HT-29 (cell line): Measurements from ENCODE around the gene DCAF11. TPM values are rescaled to one million over a fixed set of nuclear protein-coding genes. Genes with fewer than 3 reads are reported as not detected.
A peak's percentile ranks its signal among the peaks of the same experiment; 100 is the strongest.

ENCODE experiments used
- DNase-seq: peaks from one replicate; pipeline ENCODE4 v3.0.0-alpha.2; 2015; ENCODE audit warnings: low spot score
- total RNA-seq: library from RNA; depleted of rRNA; stranded (reverse); fragments of >200 nt; shearing (Covaris generic); gene quantifications from 2 replicates; pipeline ENCODE4 v1.2.3, GENCODE V29; 2014

The DCAF11 gene
- total RNA-seq, 1 experiment from 2014 or later = 75.8 TPM

GRCh38 chr14:24117179-24117578, 2.6 kb downstream of the DCAF11 start:
- no peak for DNase-seq

- no peak for DNase-seq
These were observed 5.1 kb downstream of the DCAF11 start for GRCh38 chr14:24119691-24120090.

DNA sequence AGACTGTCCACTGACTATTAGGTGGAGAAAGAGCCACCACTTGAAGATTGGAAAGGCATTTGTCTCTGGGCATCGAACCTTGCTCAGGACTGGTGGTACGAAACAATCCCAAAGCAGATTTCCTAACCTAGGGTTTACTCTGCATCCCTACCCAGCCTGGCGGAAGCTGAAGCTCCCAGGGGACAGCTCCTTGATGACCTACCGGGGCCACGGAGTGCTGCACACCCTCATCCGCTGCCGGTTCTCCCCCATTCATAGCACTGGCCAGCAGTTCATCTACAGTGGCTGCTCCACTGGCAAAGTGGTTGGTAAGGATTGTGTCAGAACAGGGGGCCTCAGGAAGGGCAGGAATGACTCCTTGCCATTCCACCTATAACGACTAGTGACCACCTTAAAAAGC, 6.6 kb downstream of the DCAF11 start:
- no peak for DNase-seq

DNA sequence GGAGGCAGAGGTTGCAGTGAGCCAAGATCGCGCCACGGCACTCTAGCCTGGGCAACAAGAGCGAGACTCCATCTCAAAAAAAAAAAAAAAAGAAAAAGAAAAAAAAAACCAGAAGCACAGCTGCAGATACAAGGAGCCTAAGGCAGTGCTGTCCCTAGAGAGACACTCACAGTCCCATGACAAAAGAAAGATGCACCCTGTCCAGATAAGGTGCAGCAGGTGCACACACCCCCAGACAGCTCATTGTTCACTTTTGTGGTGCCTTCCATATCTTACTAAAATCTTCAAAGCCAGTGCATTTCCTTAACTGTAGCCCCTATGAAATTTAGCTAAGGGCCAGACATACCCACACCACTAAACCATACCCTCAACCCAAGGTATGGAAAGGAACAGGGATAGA, 7.8 kb downstream of the DCAF11 start:
- no peak for DNase-seq

- no peak for DNase-seq
These were observed 8.3 kb downstream of the DCAF11 start for GRCh38 chr14:24122898-24123297.

GRCh38 chr14:24123424-24124417, 9.1 kb downstream of the DCAF11 start:
- no peak for DNase-seq

GRCh38 chr14:24126939-24127338, 12.4 kb downstream of the DCAF11 start:
- no peak for DNase-seq

DNA sequence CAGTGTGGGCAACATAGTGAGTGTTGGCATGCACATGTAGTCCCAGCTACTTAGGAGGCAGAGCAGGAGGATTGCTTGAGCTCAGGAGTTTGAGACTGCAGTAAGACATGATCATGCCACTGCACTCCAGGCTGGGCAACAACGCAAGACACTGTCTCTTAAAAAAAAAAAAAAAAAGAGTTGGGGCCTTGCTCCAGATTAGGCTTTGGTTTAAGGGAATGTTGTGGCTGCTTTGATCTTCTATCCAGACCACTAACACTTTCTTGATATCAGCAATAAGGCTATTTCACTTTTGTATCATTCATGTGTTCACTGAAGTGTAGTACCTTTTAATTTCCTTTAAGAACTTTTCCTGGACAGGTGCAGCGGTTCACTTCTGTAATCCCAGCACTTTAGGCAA, 13.1 kb downstream of the DCAF11 start:
- no peak for DNase-seq

DNA sequence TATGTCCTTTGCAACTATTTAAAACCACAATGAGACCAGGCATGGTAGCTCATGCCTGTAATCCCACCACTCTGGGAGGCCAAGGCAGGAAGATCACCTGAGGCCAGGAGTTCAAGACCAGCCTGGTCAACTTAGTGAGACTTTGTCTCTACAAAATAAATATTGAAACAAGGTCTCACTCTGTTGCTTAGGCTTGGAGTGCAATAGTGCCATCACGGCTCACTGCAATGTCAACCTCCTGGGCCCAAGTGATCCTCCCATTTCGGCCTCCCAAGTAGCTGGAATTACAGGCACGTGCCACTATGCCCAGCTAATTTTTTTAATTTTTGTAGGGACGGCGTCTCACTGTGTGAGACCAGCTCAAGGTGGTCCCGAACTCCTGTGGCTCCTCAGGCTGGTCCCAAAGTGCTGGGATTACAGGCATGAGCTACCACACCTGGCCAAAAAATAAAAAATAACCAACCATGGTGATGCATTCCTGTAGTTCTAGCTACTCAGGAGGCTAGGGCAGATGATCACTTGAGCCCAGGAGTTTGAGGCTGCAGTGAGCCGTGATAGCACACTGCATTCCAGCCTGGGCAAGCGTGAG, 14.9 kb downstream of the DCAF11 start:
- DNase-seq = no peak

- no peak for DNase-seq
These were observed 15.8 kb downstream of the DCAF11 start, which contains the start of gene FITM1 for GRCh38 chr14:24130380-24130716. Gene FITM1, plus strand, starts transcription at chr14:24130659. Its CDS starts 905 bp downstream, at chr14:24131564.

GRCh38 chr14:24130717-24131548, 16.4 kb downstream of the DCAF11 start:
- DNase-seq = no peak

DNA sequence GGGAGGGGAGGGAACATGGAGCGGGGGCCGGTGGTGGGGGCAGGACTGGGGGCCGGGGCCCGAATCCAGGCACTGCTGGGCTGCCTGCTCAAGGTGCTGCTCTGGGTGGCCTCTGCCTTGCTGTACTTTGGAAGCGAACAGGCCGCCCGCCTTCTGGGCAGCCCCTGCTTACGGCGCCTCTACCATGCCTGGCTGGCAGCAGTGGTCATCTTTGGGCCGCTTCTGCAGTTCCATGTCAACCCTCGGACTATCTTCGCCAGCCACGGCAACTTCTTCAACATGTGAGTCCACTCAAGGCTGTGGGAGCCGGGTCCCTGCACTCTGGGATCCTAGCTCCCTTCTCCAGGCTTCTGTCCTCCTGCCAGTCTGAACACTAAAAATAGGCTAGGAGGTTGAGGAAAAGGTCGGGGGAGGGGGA, 17.0 kb downstream of the DCAF11 start:
- DNase-seq = no peak

DNA sequence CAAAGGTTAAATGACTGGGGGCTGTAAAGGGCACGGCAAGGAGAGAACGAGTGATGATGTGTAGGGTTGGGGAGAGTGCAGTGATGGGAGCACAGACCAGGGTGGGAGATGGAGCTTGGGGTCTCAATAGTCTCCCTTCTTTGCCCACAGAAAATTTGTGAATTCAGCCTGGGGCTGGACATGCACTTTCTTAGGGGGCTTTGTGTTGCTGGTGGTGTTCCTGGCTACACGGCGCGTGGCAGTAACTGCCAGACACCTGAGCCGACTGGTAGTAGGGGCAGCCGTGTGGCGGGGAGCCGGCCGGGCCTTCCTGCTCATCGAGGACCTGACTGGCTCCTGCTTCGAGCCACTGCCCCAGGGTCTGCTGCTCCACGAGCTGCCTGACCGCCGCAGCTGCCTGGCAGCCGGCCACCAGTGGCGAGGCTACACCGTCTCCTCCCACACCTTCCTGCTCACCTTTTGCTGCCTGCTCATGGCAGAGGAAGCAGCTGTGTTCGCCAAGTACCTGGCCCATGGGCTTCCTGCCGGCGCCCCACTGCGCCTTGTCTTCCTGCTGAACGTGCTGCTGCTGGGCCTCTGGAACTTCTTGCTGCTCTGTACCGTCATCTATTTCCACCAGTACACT, 17.6 kb downstream of the DCAF11 start:
- no peak for DNase-seq

- no peak for DNase-seq
These were observed 18.4 kb downstream of the DCAF11 start for GRCh38 chr14:24132976-24133375.

GRCh38 chr14:24133735-24134134, 19.2 kb downstream of the DCAF11 start:
- no peak for DNase-seq

GRCh38 chr14:24135584-24135833, 20.9 kb downstream of the DCAF11 start:
- no peak for DNase-seq

DNA sequence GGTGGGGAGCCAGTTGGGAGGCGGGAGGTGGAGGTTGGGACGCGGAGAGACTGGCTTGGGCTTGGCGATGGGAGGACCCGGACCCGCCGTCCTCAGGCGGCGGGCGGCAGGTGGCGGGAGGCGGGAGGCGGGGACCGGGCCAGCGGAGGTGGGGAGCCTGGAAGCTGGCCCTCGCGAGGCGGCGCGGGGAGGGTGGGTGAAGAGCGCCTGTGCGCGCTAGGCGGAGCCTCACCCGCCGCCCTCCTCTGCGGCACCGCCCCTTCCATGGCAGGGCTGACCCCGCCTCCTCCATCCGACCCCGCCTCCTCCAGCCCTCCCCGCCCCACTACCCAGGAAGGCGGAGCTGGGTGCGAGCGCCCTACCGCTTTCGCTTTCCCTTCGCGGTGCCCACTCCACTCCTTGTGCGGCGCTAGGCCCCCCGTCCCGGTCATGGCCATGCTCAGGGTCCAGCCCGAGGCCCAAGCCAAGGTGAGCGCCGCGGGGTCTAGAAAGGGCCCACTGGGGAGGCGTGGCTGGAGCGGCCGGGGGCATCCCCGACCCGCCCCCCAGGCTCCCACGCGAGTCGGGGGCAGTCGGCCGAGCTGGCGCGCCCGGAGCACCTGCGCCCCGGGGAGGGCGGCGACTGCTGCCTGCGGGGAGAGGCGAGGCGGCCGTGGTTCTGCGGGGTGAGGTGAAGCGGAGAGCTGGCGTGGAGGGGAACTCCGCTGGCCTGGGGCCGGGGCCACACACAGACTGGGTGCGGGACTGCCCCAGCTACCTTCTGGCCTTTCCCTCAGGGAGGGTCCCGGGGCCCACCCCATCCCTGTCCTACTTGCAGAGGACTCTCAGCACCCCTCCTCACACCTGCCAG, 21.5 kb downstream of the DCAF11 start, which contains the start of gene PSME1:
Gene PSME1, plus strand, starts transcription at position 361 of the 850 bp plus-strand sequence. Its CDS starts 69 bp downstream, at position 430.
- DNase-seq = peak; percentile 82

GRCh38 chr14:24136684-24137528, 22.3 kb downstream of the DCAF11 start:
- DNase-seq = peak; percentile 11

GRCh38 chr14:24137529-24138395, 23.2 kb downstream of the DCAF11 start:
- no peak for DNase-seq
